GM19452 (cell line): Measurements from ENCODE around the gene CHST8.
A peak's percentile ranks its signal among the peaks of the same experiment; 100 is the strongest.

Source experiments
- ATAC-seq: cut with Tn5 transposase; IDR thresholded peaks from one replicate; pipeline ENCODE4 v1.9.1; 2021; ENCODE audit not compliant: unreplicated experiment

The CHST8 gene

DNA sequence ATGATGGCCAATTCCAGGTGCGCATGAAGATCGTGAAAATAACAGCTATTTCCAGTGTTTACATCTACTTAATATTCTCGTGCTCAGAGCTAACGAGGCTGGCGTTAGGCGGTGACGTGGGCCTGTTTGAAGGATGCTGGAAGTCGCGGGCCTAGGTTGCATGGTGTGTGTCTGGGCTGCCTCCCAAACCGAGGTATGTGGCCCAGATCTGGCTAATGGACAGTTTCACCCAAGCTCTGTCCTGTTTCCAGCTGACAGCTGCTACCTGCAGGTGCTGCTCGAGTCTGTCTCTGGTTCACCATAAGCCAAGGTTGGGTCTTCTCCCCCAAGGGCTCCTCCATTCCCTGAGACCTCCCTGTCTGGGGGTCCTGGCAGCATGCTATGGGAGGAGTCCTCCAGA is 134.4 kb downstream of the CHST8 start:
- ATAC-seq = no peak

DNA sequence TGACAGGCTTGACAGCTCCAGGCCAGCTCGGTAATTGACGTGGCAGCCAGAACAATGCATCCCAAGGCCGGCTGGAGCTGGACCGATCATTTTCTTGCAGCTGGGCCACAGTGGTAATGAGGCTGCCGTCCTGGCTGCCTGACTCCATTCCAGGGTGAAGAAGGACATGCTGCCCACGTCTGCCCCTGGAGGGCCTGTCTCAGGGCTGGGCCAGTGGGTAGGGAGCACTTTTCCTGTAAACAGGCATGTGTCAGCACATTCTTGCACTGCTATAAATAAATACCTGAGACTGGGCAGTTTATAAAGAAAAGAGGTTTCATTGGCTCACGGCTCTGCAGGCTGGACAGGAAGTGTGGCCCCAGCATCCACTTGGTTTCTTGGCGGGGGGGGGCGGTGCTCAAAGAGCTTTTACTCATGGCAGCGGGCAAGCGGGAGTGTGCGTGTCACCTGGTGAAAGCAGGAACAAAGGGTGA is 136.8 kb downstream of the CHST8 start:
- no peak for ATAC-seq

DNA sequence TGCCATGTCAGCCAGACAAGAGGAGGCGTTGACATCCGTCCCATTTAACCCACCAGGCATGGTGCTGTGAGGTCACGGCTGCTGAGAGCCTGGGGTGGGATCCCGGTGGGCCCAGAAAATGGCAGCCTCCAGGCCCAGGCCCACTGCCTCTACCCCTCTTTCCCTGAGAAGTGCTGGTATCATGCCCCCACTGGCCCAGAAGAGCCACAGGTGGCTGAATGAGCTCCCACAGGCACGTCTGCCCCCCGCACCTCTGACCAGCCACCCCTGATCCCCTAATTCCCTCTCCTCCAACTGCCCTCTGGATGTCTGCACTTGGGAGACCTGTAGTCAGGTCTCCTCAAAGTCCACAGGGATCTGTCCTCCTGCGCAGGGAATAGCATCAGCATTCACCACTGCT is 137.6 kb downstream of the CHST8 start:
- ATAC-seq = no peak

DNA sequence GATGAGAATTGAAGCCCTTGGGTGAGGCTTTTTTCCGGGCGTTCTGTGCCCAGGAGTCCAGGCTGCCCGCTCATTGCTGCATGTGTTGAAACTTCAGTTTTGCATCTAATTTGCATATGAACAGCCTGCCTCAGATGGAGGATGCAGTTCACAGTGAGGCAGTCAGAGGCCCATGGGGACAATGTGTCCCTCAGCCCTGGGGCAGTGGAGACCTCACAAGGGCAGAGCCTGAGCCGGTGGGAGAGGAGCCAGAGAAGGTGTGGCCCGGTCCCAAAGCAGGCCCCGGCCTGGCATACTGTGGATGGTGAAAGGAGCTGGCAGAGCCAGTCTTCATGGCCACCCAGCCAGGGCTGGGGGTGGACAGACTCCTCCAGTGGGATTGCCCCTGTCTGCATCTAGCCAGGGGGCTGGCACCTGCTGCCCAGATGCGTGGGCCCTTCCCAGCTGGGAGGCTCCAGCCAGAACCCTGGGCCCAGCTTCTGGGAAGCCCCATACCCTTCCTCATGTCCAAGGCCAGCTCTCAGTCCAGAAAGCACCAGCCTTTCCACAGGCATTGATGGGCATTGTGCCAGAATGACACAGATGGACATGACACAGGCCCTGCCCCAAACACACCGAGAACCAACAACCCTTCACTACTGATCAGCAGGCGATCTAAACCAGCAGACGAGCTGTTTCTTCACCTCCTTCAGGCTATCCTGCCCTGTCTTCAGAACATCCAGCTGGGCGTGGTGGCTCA is 142.0 kb downstream of the CHST8 start:
- no peak for ATAC-seq

DNA sequence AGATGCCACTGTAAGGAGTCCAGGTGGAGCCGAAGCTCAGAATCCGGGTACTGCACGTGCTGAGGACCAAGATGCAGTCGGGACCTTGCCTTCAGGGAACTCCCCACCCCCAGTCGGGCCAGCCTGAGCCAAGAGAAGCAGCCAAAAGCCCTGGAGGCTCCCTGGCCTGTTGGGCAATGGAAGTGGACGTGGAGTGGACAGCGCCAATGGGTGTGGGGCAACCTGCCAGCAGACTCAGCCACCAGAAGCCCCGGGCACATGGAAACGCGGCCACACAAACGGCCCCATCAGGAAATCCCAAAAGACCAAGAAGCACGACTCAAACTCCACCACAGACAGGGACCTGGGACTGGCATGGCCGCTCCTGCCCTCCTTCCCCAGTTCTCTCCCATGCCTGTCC is 144.9 kb downstream of the CHST8 start:
- no peak for ATAC-seq

DNA sequence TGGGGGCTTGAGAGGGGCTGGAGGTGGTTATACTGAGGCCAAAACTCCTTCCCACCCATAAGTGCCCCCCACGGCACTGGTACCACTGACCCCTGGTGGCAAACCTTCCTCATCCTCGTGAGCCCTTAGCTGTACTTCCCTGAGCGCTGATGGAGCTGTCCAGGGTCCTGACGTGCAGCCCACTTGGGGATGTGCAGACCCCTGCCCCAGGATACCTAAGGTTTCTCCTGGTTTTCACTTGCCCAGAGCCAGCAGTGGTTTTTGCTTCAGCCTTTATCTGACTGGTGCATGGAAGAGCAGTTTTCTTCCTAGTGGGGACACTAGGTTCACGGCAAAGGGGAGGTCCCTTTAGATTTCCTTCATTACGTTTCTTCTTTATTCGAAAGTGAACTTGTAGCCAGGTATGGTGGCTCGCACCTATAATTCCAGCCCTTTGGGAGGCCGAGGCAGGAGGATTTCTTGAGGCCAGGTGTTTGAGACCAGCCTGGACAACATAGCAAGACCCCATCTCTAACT is 146.2 kb downstream of the CHST8 start:
- no peak for ATAC-seq

DNA sequence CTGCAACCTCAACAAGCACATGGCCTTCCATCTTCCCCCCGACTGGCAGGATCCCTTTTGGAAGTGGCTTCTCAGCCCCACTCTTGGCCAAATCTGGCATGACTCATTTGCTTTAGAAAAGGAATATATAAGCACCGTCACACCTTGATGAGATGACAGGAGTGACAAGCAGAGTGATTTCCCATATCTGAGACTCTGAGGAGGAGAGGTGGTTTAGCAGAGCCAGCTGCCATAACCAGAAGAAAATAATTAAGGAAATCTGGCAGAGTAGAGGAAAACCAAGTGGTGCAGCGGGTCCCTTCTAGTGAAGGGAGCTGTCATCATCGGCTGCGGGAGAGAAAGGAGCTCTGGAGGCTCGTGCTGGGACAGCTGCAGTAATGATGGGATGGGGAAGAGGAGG is 147.5 kb downstream of the CHST8 start:
- ATAC-seq = no peak

DNA sequence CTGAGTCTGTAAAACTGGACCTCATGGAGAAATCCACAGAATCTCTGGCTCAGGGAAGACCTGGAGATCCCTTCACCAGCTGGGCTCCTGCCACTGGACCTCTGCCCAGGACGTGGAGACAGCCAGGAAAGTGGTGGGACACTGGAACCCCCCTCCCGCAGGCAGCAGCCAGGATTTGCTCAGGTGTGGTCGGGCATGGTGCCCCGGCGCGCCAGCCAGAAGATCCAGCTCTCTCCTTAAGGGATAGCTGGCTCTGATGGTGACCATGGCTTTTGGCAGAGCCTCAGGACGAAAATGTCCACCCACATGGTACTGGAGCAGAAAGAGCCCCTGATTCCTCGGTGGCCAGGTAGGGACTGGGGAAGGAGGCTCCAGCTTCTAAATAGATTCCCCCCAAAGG is 148.4 kb downstream of the CHST8 start:
- no peak for ATAC-seq

DNA sequence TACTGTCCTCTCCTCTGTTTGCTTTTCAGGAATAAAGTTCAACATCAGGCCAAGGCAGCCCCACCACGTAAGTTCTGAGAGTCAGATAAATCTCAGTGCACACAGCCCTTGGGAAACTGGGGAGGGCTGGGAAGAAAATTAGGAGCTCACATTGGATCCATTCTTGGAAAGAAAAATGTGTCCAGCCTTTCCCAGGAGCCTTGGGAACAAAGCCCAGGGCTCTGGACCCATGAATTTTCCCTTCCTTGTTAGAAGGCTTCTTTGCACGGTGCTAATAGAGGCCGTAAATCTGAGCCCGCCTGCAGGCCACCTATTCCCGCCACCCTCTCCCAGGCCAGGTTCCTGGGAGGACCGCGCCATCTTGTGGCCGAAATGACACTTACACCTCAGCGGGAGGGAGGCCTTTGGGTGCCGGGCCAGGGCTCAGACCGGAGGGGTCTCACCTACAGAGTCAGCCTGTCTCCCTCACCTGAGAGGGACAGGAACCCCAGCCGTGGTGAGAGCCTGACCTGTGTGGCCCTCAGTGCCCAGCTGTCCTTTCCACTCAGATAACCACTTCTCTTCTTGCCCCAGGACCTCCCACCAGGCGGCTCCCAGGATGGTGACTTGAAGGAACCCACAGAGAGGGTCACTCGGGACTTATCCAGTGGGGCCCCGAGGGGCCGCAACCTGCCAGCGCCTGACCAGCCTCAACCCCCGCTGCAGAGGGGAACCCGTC is 149.8 kb downstream of the CHST8 start:
- peak; percentile 61 for ATAC-seq

DNA sequence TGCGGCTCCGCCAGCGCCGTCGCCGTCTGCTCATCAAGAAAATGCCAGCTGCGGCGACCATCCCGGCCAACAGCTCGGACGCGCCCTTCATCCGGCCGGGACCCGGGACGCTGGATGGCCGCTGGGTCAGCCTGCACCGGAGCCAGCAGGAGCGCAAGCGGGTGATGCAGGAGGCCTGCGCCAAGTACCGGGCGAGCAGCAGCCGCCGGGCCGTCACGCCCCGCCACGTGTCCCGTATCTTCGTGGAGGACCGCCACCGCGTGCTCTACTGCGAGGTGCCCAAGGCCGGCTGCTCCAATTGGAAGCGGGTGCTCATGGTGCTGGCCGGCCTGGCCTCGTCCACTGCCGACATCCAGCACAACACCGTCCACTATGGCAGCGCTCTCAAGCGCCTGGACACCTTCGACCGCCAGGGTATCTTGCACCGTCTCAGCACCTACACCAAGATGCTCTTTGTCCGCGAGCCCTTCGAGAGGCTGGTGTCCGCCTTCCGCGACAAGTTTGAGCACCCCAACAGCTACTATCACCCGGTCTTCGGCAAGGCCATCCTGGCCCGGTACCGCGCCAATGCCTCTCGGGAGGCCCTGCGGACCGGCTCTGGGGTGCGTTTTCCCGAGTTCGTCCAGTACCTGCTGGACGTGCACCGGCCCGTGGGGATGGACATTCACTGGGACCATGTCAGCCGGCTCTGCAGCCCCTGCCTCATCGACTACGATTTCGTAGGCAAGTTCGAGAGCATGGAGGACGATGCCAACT is 150.5 kb downstream of the CHST8 start:
- ATAC-seq = no peak

DNA sequence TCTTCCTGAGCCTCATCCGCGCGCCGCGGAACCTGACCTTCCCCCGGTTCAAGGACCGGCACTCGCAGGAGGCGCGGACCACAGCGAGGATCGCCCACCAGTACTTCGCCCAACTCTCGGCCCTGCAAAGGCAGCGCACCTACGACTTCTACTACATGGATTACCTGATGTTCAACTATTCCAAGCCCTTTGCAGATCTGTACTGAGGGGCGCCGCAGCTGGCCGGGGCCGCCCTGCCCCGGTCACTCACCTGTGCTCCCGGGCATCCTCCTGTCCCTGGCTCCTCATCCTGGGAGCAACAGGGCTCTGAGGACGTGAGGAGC is 151.1 kb downstream of the CHST8 start:
- no peak for ATAC-seq

DNA sequence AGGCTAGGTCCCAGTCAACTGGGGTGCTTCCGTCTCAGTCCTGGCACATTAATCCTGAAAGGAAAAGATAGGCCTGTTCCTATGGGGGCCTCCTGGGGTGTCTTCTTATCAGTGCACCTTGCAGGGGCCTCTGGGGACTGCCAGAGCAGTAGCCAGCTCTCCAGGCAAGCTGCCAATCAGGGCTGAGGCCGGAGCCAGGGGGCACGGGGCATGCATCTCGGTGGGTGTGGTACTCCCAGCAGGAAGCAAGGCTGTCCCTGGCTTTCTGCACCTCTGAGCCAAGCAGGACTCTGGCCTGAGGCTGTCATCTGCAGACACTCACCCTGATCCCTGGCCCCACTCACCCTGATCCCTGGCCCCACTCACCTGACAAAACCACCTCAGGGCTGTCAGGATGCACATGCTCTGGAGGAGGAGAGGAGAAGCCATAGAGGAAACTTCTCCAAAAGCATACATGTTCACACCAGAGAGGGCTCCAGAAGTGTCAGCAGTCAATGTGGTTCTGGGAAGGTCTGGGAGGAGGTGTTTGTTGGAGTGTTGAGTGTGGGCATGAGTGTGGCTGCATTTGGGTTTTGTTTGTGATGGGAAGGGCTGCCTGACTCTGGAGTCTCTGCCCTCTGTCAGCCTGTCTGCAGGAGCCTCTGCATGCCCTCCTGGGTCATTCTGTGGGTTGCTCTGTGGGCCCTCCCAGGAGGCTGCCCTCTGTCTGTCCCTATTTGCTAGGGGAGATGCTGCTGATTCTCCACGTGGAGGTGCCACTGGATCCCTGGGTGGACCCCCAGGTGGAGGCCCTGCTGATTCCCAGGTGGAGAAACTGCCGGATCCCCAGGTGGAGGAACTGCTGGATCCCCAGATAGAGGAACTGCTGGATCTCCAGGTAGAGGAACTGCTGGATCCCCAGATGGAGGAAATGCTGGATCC is 152.2 kb downstream of the CHST8 start:
- ATAC-seq = no peak

DNA sequence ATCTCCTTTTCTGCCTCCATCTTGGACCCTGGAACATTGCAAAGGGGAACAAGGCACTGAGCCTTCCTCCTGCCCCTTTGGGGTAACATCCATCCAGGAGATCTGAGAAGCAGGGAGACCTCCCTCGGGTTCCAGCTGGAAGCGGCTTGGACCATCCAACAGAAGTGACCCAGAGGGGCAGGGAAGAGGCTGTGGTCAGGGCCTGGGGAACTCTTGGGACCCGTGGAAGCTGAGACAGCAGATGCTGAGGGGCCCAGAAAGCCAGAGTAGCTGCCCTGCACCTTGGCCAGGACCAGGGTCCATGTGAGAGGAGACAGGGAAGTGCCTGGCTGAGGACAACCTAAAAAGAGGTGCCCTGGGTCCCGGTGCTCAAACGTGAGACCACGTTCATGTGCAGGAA is 153.0 kb downstream of the CHST8 start:
- no peak for ATAC-seq

DNA sequence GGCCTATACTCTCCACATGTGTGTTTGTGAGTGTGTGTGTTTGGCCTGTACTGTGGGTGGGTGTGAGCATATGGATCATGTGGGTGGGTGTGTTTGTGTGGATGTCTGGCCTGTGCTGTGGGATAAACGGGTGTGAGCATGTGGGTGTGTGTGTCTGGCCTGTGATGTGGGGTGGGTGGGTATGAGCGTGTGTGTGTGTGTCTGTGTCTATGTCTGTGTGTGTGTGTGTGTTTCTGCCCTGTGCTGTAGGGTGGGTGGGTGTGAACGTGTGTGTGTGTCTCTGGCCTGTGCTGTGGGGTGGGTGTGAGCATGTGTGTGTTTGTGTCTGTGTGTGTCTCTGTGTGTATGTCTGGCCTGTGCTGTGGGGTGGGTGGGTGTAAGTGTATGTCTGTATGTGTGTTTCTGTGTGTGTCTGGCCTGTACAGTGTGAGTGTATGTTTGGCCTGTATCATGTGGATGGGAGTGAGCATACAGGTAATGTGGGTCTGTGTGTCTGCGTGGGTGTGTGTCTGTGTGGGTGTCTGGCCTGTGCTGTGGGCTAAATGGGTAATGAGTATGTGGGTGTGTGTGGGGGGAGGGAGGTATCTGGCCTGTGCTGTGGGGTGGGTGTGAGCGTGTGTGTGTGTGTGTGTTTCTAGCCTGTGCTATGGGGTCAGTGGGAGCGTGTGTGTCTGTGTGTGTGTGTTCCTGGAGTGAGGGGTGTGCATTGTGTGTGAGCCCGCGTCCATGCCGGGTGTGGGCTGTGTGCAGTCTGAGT is 154.2 kb downstream of the CHST8 start:
- no peak for ATAC-seq

DNA sequence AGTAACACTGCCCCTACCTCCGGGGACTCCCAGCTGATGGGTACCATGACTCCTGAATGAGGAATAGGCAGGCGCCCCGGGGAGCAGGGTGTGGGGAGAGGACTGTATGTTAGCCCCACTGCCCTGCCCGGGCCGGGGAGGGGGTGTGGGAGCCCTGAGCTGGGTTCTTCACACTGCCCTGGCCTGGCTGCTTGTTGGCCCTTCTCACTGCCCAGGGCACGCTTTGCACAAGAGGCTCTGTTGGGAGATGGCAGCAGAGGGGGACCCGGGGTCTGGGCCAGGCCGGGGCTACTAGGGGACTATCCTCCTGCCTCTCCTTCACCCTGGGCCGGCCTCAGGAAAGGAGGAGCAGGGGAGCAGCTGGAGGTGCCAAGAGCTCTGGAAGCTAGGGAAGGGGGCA is 155.6 kb downstream of the CHST8 start:
- ATAC-seq = no peak

DNA sequence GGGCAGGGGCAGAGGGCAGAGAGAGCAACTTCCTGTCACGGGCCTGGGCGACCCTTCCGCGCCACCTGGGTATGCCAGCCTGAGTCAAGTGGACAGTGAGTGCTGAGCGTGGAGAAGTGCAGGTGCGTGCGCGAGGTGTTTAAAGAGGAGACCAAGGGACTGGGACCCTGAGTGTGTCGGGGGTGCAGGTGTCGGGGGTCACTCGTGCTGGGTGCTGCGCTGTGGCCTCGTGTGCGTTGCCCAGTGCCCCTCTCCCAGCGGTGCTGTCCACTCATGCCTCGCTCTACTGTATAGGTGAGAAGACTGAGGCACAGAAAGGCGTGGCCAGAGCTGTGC is 156.0 kb downstream of the CHST8 start:
- ATAC-seq = no peak

DNA sequence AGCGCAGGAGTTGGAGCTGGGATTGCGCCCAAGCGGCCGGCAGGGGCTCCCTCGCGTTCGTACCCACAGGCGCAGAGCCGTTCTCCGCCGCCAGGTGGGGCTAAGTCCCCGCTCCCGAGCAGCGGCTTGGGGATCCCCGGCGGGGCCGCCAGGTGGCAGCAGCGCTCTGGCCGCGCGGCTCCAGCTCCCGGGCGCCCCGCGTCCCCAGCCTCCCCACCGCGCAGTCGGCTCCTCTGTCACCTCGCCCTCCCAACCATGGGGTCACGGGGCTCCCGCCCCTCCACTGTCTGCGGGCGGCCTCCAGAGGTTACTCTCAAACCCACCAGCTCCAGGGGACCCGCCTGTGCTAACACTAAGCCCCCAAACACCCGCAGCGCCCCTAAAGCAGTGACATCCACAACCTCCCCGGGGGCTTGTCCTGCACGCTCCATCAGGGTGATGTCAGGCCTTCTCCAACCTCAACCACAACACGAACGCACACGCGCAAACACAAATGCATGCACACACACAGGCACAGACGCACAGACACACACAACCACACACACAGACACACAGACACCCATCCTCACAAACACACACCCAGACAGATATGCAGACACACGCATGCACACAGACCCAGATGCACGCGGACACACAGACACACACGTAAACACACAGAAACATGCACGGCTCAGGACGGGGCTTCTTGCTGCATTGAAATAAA is 156.5 kb downstream of the CHST8 start:
- peak; percentile 85 for ATAC-seq

DNA sequence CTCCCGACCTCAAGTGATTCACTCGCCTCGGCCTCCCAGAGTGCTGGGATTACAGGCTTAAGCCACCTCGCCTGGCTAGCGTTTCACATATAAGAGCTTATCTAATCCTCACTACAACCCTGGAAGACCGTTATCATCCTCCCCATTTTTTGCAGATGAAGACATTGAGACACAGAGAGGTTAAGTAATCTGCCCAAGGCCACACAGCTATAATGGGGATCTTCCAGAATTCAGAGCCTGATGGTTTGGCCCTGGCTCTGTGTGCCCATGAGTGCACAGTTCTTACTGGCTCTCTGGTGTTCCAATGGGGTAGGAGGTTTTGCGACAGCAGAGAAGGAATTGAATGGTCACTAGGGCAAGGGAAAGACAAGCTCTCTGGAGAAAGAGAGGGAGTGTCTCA is 158.1 kb downstream of the CHST8 start:
- no peak for ATAC-seq

DNA sequence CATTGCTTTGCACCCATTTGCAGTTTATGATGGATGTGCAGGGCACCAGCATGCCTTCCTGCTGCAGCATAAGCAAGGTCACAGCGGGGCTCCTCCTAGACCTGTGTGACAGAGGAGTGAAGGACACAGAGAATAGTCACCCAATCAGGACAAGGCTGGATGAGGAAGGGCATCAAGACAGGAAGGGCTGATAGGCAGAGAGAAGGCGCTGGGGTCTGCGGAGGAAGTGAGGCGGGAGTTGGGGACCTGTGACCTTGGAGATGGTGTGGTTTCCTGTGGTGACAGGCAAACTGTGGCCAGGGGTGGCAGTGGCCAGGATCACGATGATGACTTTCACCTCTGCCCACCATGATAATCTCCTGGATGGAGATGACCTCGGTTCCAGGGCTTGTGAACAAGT is 158.5 kb downstream of the CHST8 start:
- ATAC-seq = no peak

DNA sequence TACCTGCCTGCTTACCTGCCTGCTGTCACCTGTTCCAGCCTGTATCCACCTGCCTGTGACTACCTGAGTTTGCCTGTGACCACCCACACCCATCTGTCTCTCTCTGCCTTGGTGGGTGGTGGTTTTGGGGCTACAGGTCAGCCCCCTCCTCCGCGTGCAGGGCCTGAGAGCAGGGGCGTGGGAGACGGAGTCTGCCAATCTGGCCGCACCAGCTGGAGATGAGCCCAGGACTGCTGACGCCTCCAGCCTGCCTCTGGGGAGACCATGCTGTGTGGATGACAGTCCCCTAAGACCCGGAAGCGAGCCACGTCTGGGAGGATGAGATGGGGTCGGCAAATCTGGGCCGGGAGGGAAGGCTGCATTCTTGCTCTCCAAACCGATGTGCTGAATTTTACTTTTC is 159.0 kb downstream of the CHST8 start:
- ATAC-seq = no peak
